Tongue (tissue), 2 donors: ENCODE data around the gene TRIM5. TPM values are rescaled to one million over a fixed set of nuclear protein-coding genes. Genes with fewer than 3 reads are reported as not detected.
"Not testable (repeated sequence)": the region's sequence is repeated elsewhere in the genome, so short reads cannot be mapped to it uniquely, and the experiment has no call there.

Source experiments
- DNase-seq: peaks from one replicate; pipeline ENCODE4 v3.0.0-alpha.2; 2015
- total RNA-seq: library from RNA; depleted of rRNA; stranded (reverse); fragments of >200 nt; gene quantifications from one replicate; pipeline ENCODE4 v1.2.3, GENCODE V29; 2014

The TRIM5 gene
- total RNA-seq, 1 donor from 2014 or later: 16.3 TPM

- no peak for DNase-seq
Measured at GRCh38 chr11:5688482-5688881, 3.6 kb upstream of the TRIM5 start.

GRCh38 chr11:5686426-5686825, 1.6 kb upstream of the TRIM5 start:
- DNase-seq: no peak

GRCh38 chr11:5684036-5684645, 733 bp downstream of the TRIM5 start:
- no peak for DNase-seq

- not testable (repeated sequence) for DNase-seq
Measured at GRCh38 chr11:5683620-5684019, 1.3 kb downstream of the TRIM5 start.

GRCh38 chr11:5682890-5683441, 1.9 kb downstream of the TRIM5 start:
- not testable (repeated sequence) for DNase-seq

- no peak for DNase-seq
Measured at GRCh38 chr11:5679811-5680210, 5.1 kb downstream of the TRIM5 start.

GRCh38 chr11:5674391-5674790, 10.5 kb downstream of the TRIM5 start:
- DNase-seq: no peak

- DNase-seq: no peak
Measured at GRCh38 chr11:5671831-5672230, 13.0 kb downstream of the TRIM5 start.

GRCh38 chr11:5666402-5666793, 18.5 kb downstream of the TRIM5 start:
- no peak for DNase-seq

- no peak for DNase-seq
Measured at GRCh38 chr11:5665746-5666401, 19.0 kb downstream of the TRIM5 start.

- DNase-seq: no peak
Measured at GRCh38 chr11:5665051-5665570, 19.8 kb downstream of the TRIM5 start.

- no peak for DNase-seq
Measured at GRCh38 chr11:5663511-5663910, 21.4 kb downstream of the TRIM5 start.

GRCh38 chr11:5658318-5658717, 26.6 kb downstream of the TRIM5 start:
- DNase-seq: no peak

GRCh38 chr11:5656956-5657355, 27.9 kb downstream of the TRIM5 start:
- DNase-seq: not testable (repeated sequence)

- DNase-seq: no peak
Measured at GRCh38 chr11:5655474-5655873, 29.4 kb downstream of the TRIM5 start.

- no peak for DNase-seq
Measured at GRCh38 chr11:5646139-5646538, 38.7 kb downstream of the TRIM5 start.

GRCh38 chr11:5643585-5643984, 41.3 kb downstream of the TRIM5 start:
- no peak for DNase-seq

- DNase-seq: no peak
Measured at GRCh38 chr11:5639953-5640352, 44.9 kb downstream of the TRIM5 start.

- DNase-seq: no peak
Measured at GRCh38 chr11:5631969-5632635, 52.8 kb downstream of the TRIM5 start.

GRCh38 chr11:5631417-5631816, 53.5 kb downstream of the TRIM5 start:
- DNase-seq: no peak

GRCh38 chr11:5626196-5626595, 58.7 kb downstream of the TRIM5 start:
- no peak for DNase-seq

- DNase-seq: no peak
Measured at GRCh38 chr11:5625281-5625680, 59.6 kb downstream of the TRIM5 start.
